GM12801 (cell line): Measurements from ENCODE around the gene RTTN.

Source experiments
- CTCF ChIP-seq: IDR thresholded peaks from one replicate; pipeline ENCODE4 v1.5.1; 2011; ENCODE audit warnings: control low read depth; ENCODE audit not compliant: insufficient read length; ENCODE audit errors: extremely low read depth

The RTTN gene

GRCh38 chr18:70089858-70090257 lies 115.6 kb downstream of the RTTN start:
- TF ChIP-seq CTCF = no peak

- no peak for TF ChIP-seq CTCF
Observed at GRCh38 chr18:70086085-70086484, 119.4 kb downstream of the RTTN start.

GRCh38 chr18:70085641-70086040 lies 119.8 kb downstream of the RTTN start:
- TF ChIP-seq CTCF = no peak

- no peak for TF ChIP-seq CTCF
Observed at GRCh38 chr18:70082430-70082829, 123.1 kb downstream of the RTTN start.

GRCh38 chr18:70078106-70078505 lies 127.4 kb downstream of the RTTN start:
- TF ChIP-seq CTCF = no peak

- TF ChIP-seq CTCF = no peak
Observed at GRCh38 chr18:70075906-70076305, 129.6 kb downstream of the RTTN start.

- TF ChIP-seq CTCF = no peak
Observed at GRCh38 chr18:70074116-70074515, 131.4 kb downstream of the RTTN start.

- no peak for TF ChIP-seq CTCF
Observed at GRCh38 chr18:70073432-70073831, 132.1 kb downstream of the RTTN start.
